ENCODE measurements around the gene ABR.

- no peak for TF ChIP-seq POLR2A (IDR thresholded peaks at IDR 0.05)
- no peak for TF ChIP-seq CTCF (IDR thresholded peaks at IDR 0.05)
Measured at GRCh38 chr17:1180958-1181752, 1.4 kb upstream of the ABR start.

All from right lobe of liver (tissue), 4 donors.